Measurements from ENCODE around the gene MLLT3.

GRCh38 chr9:20357037-20357432, 265.3 kb downstream of the MLLT3 start:
- TF ChIP-seq, protein P1, sequence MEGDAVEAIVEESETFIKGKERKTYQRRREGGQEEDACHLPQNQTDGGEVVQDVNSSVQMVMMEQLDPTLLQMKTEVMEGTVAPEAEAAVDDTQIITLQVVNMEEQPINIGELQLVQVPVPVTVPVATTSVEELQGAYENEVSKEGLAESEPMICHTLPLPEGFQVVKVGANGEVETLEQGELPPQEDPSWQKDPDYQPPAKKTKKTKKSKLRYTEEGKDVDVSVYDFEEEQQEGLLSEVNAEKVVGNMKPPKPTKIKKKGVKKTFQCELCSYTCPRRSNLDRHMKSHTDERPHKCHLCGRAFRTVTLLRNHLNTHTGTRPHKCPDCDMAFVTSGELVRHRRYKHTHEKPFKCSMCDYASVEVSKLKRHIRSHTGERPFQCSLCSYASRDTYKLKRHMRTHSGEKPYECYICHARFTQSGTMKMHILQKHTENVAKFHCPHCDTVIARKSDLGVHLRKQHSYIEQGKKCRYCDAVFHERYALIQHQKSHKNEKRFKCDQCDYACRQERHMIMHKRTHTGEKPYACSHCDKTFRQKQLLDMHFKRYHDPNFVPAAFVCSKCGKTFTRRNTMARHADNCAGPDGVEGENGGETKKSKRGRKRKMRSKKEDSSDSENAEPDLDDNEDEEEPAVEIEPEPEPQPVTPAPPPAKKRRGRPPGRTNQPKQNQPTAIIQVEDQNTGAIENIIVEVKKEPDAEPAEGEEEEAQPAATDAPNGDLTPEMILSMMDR (IDR thresholded peaks at IDR 0.05), result no peak
- no peak for TF ChIP-seq POLR2AphosphoS5 (IDR thresholded peaks at IDR 0.05)
- no peak for TF ChIP-seq POLR2A (IDR thresholded peaks at IDR 0.05)
- TF ChIP-seq EP300 (IDR thresholded peaks at IDR 0.05; ENCODE audit: low read depth), result no peak
